ENCODE results near the gene RTF2.

The RTF2 gene

DNA sequence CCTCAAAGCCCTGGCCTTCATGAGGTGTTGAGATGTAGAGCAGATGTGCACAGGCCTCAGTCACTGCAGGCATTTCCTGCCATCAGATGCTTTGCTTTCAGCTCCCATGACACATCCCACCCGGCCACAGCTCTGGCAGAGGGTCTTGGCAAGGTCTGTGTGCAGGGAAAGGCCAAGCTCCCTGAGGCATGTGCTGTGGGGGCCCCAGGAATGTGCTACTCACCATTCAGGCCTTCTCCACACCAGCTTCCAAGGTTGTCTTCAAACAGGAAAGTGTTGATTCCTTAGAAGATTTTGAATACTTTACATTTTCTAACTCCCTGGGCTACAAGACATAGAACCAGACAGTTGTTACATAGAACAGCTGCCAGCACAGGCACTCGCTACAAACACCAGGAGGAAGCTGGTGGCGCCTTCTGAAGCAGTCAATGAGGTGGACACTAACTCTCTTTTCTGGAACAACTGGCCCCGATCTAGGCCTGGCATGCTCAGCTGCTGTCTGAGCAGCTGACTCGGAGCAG lies 28.6 kb upstream of the RTF2 start:
- DNase-seq, result peak; percentile 48

DNA sequence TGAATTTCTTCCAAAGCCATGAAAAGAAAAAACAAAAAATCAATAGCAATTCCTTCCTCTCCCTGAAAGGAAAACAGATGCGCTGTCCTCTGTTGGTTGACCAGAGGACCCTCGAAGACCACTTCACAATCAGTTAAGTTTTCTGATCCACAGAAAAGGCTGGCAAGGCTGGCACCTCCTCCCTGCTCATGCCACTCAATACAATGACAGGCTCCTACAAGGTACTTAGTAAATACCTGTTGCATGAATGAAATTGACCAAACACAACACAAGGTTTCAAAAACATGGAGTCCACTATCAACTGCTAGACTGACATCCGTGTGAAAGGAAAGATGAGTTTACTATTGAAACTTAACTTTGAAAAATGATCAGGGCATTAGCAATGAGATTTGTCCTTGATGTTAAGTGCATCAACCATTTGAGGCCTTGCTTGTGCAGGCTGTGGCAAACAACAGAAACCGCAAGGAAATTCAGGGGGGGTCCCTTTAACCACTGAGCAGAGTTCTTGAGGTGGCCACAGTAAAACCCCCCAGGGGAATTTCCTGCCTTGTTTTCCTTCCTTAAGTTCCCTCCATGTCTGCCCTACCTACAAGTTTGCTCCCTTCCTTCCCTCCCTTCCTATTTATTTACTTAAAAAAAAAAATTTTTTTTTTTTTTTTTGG lies 27.9 kb upstream of the RTF2 start:
- peak; percentile 56 for DNase-seq

DNA sequence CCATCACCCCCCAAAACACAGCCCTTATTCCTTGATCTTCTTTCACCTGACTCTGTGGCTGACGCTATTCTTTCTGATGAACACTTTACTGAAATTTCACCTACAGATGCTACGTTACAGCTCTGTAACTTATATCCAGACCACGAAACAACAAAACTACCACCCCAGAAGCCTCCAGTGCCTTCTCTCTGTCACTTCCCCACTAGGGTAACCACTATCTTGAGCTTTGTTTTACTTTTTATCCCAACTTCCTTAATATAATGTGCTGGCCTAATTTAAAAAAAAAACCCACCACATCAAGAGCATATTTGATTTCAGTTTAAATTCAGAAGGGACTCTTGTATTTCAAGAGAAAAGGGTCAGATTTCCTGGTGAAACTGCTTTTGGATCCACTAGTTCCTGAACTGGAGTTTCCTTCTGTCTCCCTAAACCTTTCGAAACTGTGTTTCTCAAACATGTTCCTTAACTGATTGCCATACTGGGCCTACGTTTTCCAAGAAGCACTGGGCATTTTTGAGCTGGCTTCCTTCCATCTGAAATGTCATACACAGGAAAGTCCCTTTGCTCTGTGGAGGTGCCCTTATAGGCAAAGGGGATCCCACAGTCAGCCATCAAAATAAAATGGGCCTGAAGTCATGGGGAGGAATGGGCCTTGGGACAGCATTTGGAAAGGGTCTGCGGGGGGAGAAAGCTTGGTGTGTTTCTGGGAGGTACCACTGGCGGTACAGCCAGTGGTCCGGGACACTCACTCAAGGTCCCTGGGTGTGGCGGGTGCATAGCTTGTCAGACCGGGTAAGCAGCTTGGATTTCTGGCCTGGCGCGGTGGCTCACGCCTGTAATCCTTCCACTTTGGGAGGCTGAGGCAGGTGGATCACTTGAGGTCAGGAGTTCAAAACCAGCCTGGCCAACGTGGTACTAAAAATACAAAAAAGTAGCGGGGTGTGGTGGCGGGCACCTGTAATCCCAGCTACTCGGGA lies 25.8 kb upstream of the RTF2 start:
- no peak for DNase-seq

DNA sequence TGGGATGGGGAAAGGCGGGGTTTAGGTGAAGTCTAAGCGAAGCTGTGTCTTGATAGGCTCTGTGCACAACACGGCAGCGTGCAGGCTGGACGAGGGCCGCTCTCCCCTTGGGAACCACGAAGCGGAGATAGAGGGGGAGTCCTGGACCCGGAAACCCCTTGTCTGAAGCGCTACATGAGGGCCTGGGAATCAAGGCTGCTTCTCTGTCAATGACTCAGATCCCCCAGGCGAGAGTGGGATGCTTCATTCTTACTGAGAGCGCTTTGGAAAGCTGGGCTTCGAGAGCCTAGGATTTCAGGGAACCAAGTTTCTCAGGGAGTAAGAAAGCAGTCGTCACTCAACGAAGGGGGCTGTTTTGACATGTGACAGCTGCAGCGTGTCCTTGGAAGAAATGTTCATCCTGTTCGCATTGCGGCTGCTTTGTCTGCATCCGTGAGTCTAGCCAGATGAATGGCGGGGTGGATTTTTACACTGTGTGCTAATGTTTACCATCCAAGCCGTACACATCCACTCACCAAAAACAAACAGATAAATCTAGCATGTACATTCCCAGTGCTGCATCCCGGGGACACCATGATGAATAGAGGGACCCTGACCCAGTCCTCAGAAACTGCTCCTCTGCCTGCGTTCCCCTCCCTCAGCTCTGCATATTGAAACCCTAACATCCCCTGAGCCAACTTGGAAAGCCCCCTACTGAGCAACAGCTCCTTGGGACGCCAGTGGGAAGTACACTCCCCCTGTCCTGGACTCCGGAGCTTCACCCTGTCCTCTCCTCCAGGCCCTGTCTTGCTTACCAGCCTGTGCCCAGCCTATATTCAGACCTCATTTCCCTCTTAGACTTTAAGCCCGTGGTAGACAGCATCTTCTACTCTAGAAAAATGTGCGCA lies 24.5 kb upstream of the RTF2 start:
- DNase-seq, result no peak

DNA sequence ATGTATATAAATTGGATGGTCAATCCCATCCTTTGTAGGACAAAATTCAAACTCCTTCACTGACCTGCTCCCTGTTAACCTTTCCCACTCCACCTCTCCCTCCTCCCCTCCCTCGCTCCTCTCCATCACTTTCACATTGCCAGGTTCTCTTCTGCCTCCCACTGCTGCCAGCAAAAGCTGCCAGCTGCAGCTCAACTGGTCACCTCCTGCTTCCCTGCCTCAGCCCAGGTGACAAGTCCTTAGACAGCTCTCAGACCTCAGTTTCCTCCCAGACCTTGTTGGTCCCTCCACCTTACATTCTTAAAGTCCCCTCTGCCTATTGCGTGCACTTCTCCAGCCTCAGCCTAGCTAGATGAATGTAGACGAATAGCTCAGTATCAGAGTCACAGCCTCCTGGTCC lies 23.3 kb upstream of the RTF2 start:
- DNase-seq, result no peak

DNA sequence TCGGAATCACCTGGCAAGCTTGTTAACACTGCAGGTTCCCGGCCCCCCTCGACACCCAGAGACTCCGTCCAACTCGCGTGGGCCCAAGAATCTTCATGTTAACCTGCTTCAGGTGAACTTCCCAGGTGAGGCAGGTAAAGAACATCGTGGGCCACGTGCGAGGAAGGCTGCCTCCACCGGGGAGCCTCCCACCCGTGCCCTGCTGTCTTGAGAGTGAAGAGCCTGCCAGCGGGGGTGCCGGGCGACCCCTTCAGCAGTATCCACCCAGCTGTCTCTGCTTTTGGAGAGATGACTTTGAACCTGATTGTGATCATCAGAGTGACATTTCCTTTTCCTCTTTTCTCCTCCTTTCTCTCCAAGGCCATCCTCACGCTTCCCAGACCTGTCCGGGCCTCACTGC lies 22.9 kb upstream of the RTF2 start:
- no peak for DNase-seq

DNA sequence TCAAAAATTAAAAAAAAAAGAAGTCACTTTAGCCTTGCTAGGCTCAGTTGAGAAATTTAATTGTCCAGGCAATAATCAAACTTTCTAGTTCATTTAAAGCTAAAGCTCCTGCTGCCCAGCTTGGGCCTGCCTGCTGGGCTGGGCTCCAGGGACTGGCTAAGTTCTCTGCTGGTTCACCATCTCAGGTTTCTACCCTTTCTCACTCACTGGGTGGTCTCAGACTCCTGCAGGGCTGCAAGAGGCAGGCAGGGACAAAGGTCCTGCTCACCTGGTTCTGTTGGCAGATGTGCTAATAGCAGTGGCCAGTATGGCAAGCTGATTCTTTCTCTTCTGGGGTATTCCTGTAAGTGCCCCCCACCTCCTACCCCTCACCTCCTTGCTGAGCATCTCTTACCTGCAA lies 21.2 kb upstream of the RTF2 start:
- no peak for DNase-seq

DNA sequence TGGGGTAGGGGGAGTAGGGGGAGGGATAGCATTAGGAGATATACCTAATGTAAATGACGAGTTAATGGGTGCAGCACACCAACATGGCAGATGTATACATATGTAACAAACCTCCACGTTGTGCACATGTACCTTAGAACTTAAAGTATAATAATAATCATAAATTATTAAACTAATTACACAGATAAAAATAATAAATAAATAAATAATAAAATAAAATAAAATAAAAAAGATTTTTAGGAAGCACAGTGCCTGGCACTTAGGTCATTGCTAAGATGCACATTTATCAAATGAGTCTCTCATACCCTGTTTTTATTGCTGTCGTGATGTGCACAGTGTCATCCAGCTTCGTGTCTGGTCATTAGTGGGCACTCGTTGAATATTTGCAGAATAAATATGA lies 19.0 kb upstream of the RTF2 start:
- no peak for DNase-seq

DNA sequence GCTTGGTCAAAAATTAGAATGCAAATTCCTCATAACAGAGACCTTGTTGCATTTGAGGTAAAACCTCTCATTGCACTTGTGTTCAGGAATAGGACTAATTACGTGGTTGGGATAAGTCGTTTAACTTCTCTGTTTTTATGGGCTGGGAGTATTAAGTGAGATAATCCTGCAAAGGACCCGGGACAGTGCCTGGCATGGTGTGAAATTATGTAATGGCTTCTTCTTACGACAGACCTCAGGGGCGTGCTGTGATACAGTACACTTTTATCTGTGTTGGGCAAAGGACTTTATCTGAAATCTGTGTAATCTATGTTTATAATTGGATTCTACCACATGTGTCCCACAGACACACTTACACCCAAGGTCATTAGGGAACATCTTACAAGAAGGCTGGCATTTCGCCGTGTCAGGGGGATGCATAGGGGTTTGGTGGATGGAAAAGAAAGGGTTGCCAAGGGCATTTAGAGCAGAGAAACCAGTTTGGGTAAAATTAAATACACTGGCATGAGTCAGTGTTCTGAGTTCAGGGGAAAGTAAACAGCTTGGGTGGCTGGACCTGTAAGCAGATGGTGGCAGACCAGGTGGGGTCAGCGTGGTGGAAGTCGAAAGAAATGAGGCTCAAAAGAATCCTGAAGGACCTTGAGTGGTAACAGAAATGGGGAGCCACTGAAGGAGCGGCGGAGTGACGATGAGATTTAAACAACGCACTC lies 17.2 kb upstream of the RTF2 start:
- no peak for DNase-seq

DNA sequence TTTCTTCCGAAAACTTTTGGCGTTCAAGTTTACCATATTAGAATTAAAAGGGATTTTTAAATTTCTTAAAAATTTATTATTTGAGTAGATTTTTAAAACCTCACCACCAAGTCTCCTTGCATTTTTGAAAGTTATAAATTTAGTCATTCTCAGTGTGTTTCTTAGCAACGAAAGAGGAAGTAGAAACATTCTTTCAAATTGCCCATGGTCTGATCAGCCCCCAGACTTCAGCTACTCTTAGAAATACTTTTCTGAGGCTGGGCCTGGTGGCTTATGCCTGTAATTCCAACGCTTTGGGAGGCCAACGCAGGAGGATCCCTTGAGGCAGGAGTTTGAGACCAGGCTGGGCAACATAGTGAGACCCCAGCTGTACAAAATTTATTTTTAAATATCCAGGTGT lies 15.1 kb upstream of the RTF2 start:
- no peak for DNase-seq

DNA sequence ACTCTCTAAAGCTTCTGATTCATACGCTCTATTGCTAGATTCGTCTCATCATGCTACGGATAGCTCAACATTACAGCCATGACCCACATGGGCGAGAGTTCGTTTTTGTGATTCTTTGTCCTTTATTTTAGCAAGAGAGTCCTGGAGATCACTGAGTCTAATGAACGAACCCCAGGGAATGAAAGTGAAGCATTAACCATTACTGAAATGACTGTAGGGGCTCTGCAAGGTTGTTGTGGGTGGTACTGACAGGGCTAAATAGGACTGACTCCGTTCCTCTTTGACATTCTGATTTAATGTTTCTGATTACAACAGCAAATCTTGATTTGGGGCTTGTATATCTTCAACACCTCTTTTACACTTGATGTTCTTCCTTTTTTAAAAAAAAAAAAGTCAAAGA lies 13.7 kb upstream of the RTF2 start:
- no peak for DNase-seq

DNA sequence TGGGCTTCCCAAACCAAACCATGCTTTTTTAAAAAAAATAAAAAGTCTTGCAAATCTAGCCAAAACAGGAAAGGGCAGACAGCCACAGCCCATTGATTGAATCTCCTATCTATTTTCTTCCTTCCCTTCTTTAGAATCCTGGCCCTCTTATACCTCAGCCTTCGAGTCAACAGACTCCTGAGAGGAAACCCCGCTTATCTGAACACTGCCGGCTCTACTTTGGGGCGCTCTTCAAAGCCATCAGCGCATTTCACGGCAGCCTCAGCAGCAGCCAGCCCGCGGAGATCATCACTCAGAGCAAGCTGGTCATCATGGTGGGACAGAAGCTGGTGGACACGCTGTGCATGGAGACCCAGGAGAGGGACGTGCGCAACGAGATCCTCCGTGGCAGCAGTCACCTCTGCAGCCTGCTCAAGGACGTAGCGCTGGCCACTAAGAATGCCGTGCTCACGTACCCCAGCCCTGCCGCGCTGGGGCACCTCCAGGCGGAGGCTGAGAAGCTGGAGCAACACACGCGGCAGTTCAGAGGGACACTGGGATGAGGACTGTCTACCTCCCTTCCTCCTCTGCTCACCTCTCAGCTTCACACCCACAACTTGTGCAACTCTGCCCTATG lies 10.1 kb upstream of the RTF2 start:
- DNase-seq, result no peak

DNA sequence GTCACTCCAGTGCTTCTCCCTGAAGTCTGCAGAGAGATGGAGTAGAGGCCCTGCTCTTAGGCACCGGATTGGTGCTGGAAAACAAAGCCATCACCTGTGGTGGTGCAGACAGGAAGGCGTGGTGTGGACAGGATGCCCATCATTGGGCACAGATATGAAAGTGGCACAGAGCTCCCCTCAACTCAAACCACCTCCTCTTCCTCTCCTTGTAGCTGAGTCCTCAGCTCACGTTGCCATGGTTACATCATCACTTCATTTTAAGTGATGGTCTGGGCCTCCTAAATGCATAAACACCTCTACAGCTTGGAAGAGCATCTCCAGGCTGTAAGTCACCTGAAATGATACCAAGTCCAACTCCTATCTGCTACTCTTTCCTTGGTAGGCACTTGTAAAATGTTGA lies 8.0 kb upstream of the RTF2 start:
- DNase-seq, result peak; percentile 38

DNA sequence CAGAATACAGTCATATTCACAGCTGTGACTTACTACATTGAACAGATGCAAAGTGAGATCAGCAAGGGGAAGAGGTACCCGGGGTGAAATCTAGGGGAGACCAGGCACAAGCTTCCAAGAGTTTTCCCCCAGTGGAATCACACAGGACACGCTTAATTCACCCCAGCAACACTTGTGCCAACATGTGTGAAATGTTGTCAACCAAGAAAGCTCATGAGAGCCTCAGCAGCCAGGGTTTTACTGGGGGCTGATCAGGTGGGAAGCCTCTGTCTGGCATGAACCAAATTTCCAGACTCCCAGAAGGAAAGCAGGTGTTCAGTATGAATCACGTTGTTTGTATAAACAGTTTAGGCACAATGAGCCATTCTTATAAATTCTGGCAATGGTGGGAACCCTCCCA lies 6.9 kb upstream of the RTF2 start:
- DNase-seq, result no peak

DNA sequence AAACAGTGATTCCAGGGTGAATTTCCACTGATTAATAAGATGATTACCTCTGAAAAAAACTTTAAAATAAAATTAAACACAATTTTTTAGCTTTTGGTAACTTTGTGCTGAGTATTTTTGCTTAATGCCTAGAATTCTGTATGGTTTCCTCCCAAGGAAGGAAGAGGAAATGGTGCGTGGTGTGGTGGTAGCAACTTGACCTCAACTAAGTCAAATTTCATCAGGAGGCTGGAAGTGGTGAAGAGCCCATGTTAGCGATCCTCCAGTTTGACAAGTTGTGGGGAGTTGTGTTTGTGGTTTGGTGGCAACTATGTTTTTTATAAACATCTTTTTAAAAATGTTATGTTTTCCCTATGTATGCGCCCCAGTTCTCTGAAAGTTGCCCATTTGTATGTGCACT lies 5.0 kb upstream of the RTF2 start:
- peak; percentile 13 for DNase-seq

DNA sequence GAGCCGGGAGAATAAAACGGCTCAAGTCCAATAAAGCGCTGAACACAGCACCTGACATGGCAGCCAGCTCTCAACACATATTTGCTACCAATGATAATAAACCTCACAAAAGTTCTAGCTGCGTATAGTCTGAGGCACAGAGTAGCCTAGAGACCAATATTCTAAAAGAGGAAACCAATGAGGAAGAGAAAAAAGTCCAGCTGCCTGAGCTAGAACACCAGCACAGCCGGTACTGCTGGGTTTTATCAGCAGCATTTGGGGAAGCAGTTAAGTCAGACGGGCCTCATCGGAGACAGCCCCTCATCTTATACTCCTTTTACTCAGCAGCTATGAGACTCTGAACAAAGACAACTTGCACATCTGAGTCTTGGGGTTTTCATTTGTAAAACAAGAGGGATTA lies 2.4 kb upstream of the RTF2 start:
- no peak for DNase-seq

DNA sequence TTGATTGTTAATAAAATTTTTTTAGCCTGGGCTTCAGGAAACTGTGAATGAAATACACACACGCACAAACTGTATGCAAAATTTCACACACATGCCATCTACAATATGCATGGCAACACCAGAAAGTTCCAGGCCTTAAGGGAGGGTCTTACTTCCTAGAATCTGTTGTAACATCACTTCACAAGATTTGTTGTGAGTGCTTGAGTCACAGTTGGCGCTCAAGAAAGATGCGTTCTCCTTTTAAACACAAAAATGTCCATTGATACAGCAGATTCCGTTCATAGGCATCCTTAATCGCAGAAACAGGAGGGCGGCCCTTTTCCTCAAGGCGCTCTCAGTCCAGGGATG lies 485 bp upstream of the RTF2 start:
- DNase-seq, result no peak

DNA sequence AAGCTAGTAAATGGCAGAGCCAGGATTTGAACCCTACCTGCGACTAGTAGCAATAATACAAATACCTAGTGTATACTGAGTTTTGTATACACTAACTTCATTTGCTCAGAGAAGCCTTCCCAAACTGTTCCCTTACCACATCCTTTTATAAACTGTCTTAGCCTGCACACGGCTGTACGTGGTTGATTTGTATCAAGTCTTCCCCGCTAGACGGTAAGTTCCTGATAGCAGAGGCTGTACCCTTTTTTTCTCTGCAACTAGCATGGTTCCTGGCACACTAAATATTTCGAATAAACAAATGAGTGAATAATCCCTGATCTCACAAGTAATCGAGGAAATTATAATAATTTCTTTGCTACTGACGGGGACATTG lies 636 bp downstream of the RTF2 start:
- no peak for DNase-seq

DNA sequence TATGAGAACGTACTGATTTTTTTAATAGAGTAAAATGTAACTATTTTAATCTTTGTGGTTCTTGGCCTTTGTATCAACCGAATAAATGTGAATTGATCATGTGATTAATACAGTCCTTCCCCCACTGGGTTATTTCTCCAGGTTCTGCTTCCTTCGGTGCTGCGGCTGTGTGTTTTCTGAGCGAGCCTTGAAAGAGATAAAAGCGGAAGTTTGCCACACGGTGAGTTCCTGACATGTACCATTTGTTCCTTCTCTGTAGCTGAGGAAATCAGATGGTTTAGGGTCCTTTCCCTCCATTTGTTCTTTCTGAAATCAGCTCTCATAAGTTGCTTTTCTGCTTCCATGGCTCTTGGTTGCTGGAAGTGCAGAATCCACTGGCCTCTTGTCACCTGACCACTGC lies 15.5 kb downstream of the RTF2 start:
- peak; percentile 37 for DNase-seq

DNA sequence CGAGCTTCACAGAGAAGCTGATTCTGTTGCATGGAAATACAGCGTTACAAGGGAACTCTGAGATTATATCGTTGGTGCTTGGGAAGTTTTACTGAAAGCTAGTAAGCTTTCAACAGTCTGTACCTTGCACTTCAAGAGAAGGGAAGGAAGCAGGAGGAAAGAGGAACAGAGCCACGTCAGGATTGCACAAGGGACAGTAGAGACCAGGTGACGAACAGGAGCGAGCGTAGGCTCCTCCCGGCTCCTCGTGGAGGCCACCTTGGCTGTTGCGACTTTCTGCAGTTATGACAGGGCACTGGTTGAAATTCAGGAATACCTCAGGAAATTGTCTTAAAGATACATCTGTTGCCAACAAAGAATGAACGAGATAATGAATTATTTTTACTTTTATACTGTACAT lies 18.8 kb downstream of the RTF2 start:
- DNase-seq, result no peak

DNA sequence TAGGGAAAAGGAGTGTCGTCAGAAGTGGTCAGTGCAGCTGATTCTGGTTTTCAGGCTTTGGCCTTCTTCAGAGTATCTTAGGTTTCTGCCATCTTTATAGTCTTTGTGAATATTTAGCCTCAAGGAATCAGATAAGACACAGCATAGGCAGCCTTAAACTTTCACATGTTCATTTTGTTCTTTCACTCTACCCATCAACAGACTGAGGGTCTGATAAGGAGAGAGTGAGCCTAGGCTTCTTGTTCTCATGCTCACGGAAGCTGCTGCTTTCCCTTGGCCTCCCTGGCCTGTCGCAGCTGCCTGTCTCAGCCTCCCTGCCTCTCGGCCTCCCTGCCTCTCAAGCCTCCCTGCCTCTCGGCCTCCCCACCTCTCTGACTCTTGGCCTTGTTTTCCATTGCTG lies 20.1 kb downstream of the RTF2 start:
- DNase-seq, result no peak

DNA sequence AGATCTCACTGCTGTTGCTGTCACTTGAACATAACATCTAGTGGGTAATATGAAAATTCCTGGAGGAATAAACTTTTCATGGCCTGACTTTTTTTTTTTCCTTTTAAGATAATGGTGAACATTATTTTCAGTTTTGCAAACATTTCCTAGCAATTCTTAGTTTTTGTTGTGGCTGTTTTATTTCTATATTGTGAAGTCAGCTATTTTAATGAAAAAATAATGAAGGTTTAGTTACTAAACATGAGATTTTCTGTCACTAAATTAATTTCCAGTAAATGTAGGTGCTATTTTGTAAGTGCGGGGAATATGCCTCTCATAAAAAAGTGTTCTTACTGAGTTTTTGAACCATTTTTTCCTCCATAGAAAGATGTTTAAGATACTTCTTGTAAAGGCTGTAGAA lies 32.7 kb downstream of the RTF2 start:
- no peak for DNase-seq
